Measurements from ENCODE around the gene ANXA6.

ANXA6 gene

GRCh38 chr5:151159649-151160373, 2.2 kb upstream of the ANXA6 start:
- Histone ChIP-seq H3K27me3 (ENCODE audit: insufficient read depth, low read length) (peaks cover 18% of the 10 kb centered on the region; the same call in 1 of the 2 replicates), H3K4me1 (ENCODE audit: insufficient read depth, low read length) (peaks cover 11% of the 10 kb centered on the region; the same call in 1 of the 2 replicates), H3K4me3 (ENCODE audit: low read length) (no peak overlapping the region), H3K9me3 (ENCODE audit: insufficient read depth, low read depth, low read length) (no peaks in the 10 kb centered on the region), H3K9ac (ENCODE audit: low read depth, low read length) (no peak overlapping the region), H3K36me3 (ENCODE audit: insufficient read depth, low read depth, low read length) (0 out of 2 replicates have a peak, but pooled peaks cover 2% of the 10 kb centered on the region), H3K27ac (ENCODE audit: low read length) (no peak overlapping the region)

- H3K9me3 ChIP-seq (ENCODE audit: insufficient read depth, low read depth, low read length): no peaks in the 10 kb centered on the region
- H3K9ac ChIP-seq (ENCODE audit: low read depth, low read length): peak overlapping the region; percentile 81; the same call in 1 of the 2 replicates
- H3K4me3 ChIP-seq (ENCODE audit: low read length): peak overlapping the region; percentile 87
- H3K27me3 ChIP-seq (ENCODE audit: insufficient read depth, low read length): peaks cover 18% of the 10 kb centered on the region; the same call in 1 of the 2 replicates
- H3K4me1 ChIP-seq (ENCODE audit: insufficient read depth, low read length): peaks cover 11% of the 10 kb centered on the region; the same call in 1 of the 2 replicates
- H3K27ac ChIP-seq (ENCODE audit: low read length): no peak overlapping the region
- H3K36me3 ChIP-seq (ENCODE audit: insufficient read depth, low read depth, low read length): 0 out of 2 replicates have a peak, but pooled peaks cover 5% of the 10 kb centered on the region
Observed at GRCh38 chr5:151158287-151158661, 695 bp upstream of the ANXA6 start.

- peak overlapping the region; percentile 81 for H3K9ac ChIP-seq (ENCODE audit: low read depth, low read length)
- 0 out of 2 replicates have a peak, but pooled peaks cover 5% of the 10 kb centered on the region for H3K36me3 ChIP-seq (ENCODE audit: insufficient read depth, low read depth, low read length)
- peaks cover 11% of the 10 kb centered on the region; the same call in 1 of the 2 replicates for H3K4me1 ChIP-seq (ENCODE audit: insufficient read depth, low read length)
- peaks cover 18% of the 10 kb centered on the region; the same call in 1 of the 2 replicates for H3K27me3 ChIP-seq (ENCODE audit: insufficient read depth, low read length)
- no peak overlapping the region for H3K27ac ChIP-seq (ENCODE audit: low read length)
- peak overlapping the region; percentile 87 for H3K4me3 ChIP-seq (ENCODE audit: low read length)
- H3K9me3 ChIP-seq (ENCODE audit: insufficient read depth, low read depth, low read length): no peaks in the 10 kb centered on the region
Observed at GRCh38 chr5:151156507-151157420, 815 bp downstream of the ANXA6 start.

GRCh38 chr5:151155775-151156506, 1.6 kb downstream of the ANXA6 start:
- Histone ChIP-seq H3K4me3 (ENCODE audit: low read length) (peak overlapping the region; percentile 87), H3K9ac (ENCODE audit: low read depth, low read length) (peak overlapping the region; percentile 9; the same call in 1 of the 2 replicates), H3K36me3 (ENCODE audit: insufficient read depth, low read depth, low read length) (0 out of 2 replicates have a peak, but pooled peaks cover 5% of the 10 kb centered on the region), H3K9me3 (ENCODE audit: insufficient read depth, low read depth, low read length) (no peaks in the 10 kb centered on the region), H3K27me3 (ENCODE audit: insufficient read depth, low read length) (peaks cover 18% of the 10 kb centered on the region; the same call in 1 of the 2 replicates), H3K27ac (ENCODE audit: low read length) (no peak overlapping the region), H3K4me1 (ENCODE audit: insufficient read depth, low read length) (peaks cover 11% of the 10 kb centered on the region; the same call in 1 of the 2 replicates)

GRCh38 chr5:151154931-151155774, 2.4 kb downstream of the ANXA6 start:
- H3K4me1 ChIP-seq (ENCODE audit: insufficient read depth, low read length): peaks cover 11% of the 10 kb centered on the region; the same call in 1 of the 2 replicates
- H3K27ac ChIP-seq (ENCODE audit: low read length): no peak overlapping the region
- H3K27me3 ChIP-seq (ENCODE audit: insufficient read depth, low read length): peaks cover 18% of the 10 kb centered on the region; the same call in 1 of the 2 replicates
- 0 out of 2 replicates have a peak, but pooled peaks cover 5% of the 10 kb centered on the region for H3K36me3 ChIP-seq (ENCODE audit: insufficient read depth, low read depth, low read length)
- no peaks in the 10 kb centered on the region for H3K9me3 ChIP-seq (ENCODE audit: insufficient read depth, low read depth, low read length)
- no peak overlapping the region for H3K4me3 ChIP-seq (ENCODE audit: low read length)
- no peak overlapping the region for H3K9ac ChIP-seq (ENCODE audit: low read depth, low read length)

- no peak overlapping the region for H3K4me3 ChIP-seq (ENCODE audit: low read length)
- peaks cover 11% of the 10 kb centered on the region; the same call in 1 of the 2 replicates for H3K4me1 ChIP-seq (ENCODE audit: insufficient read depth, low read length)
- no peaks in the 10 kb centered on the region for H3K9me3 ChIP-seq (ENCODE audit: insufficient read depth, low read depth, low read length)
- H3K36me3 ChIP-seq (ENCODE audit: insufficient read depth, low read depth, low read length): 0 out of 2 replicates have a peak, but pooled peaks cover 5% of the 10 kb centered on the region
- peaks cover 17% of the 10 kb centered on the region; the same call in 1 of the 2 replicates for H3K27me3 ChIP-seq (ENCODE audit: insufficient read depth, low read length)
- H3K9ac ChIP-seq (ENCODE audit: low read depth, low read length): no peak overlapping the region
- H3K27ac ChIP-seq (ENCODE audit: low read length): no peak overlapping the region
Observed at GRCh38 chr5:151153766-151154272, 3.8 kb downstream of the ANXA6 start.

GRCh38 chr5:151153300-151153699, 4.3 kb downstream of the ANXA6 start:
- H3K9me3 ChIP-seq (ENCODE audit: insufficient read depth, low read depth, low read length): no peaks in the 10 kb centered on the region
- H3K27me3 ChIP-seq (ENCODE audit: insufficient read depth, low read length): peaks cover 11% of the 10 kb centered on the region; the same call in 1 of the 2 replicates
- no peak overlapping the region for H3K9ac ChIP-seq (ENCODE audit: low read depth, low read length)
- H3K36me3 ChIP-seq (ENCODE audit: insufficient read depth, low read depth, low read length): 0 out of 2 replicates have a peak, but pooled peaks cover 5% of the 10 kb centered on the region
- H3K4me1 ChIP-seq (ENCODE audit: insufficient read depth, low read length): peaks cover 6% of the 10 kb centered on the region; the same call in 1 of the 2 replicates
- no peak overlapping the region for H3K4me3 ChIP-seq (ENCODE audit: low read length)
- no peak overlapping the region for H3K27ac ChIP-seq (ENCODE audit: low read length)

- Histone ChIP-seq H3K27me3 (ENCODE audit: insufficient read depth, low read length) (peaks cover 3% of the 10 kb centered on the region; the same call in 1 of the 2 replicates), H3K36me3 (ENCODE audit: insufficient read depth, low read depth, low read length) (peaks cover 13% of the 10 kb centered on the region; the same call in 1 of the 2 replicates), H3K9me3 (ENCODE audit: insufficient read depth, low read depth, low read length) (no peaks in the 10 kb centered on the region), H3K27ac (ENCODE audit: low read length) (no peak overlapping the region), H3K9ac (ENCODE audit: low read depth, low read length) (no peak overlapping the region), H3K4me3 (ENCODE audit: low read length) (no peak overlapping the region), H3K4me1 (ENCODE audit: insufficient read depth, low read length) (no peaks in the 10 kb centered on the region; the same call in 1 of the 2 replicates)
Observed at GRCh38 chr5:151151793-151152192, 5.8 kb downstream of the ANXA6 start.

GRCh38 chr5:151151263-151151660, 6.3 kb downstream of the ANXA6 start:
- Histone ChIP-seq H3K4me3 (ENCODE audit: low read length) (no peak overlapping the region), H3K27ac (ENCODE audit: low read length) (no peak overlapping the region), H3K9me3 (ENCODE audit: insufficient read depth, low read depth, low read length) (no peaks in the 10 kb centered on the region), H3K9ac (ENCODE audit: low read depth, low read length) (no peak overlapping the region), H3K27me3 (ENCODE audit: insufficient read depth, low read length) (no peaks in the 10 kb centered on the region), H3K36me3 (ENCODE audit: insufficient read depth, low read depth, low read length) (peaks cover 13% of the 10 kb centered on the region; the same call in 1 of the 2 replicates), H3K4me1 (ENCODE audit: insufficient read depth, low read length) (no peaks in the 10 kb centered on the region; the same call in 1 of the 2 replicates)
